ENCODE results near the gene AKTIP. TPM values are rescaled to one million over a fixed set of nuclear protein-coding genes. Genes with fewer than 3 reads are reported as not detected.
A peak's percentile ranks its signal among the peaks of the same experiment; 100 is the strongest.

AKTIP gene
- total RNA-seq, 2 experiments from 2014 or later = 12.4 to 17.9 TPM

- Histone ChIP-seq H3K4me1 (ENCODE audit: insufficient read depth, low read length, poor library complexity, severe bottlenecking) (no peaks in the 10 kb centered on the region), H4K20me1 (ENCODE audit: insufficient read depth, low read length) (no peaks in the 10 kb centered on the region), H3K9me3 (ENCODE audit: low read length) (no peaks in the 10 kb centered on the region), H3K36me3 (ENCODE audit: insufficient read depth, low read length) (no peaks in the 10 kb centered on the region), H3K27ac (ENCODE audit: low read depth, low read length, poor library complexity, severe bottlenecking) (no peak overlapping the region), H3K9me2 (ENCODE audit: insufficient read depth, low read length) (no peaks in the 10 kb centered on the region), H2AFZ (ENCODE audit: low read length) (no peak overlapping the region), H3K4me3 (ENCODE audit: low read depth, low read length, poor library complexity, severe bottlenecking) (no peak overlapping the region), H3K4me2 (ENCODE audit: low read length) (no peak overlapping the region), H3K79me2 (ENCODE audit: insufficient read depth, low read depth, low read length) (no peaks in the 10 kb centered on the region)
- no TSS peak for BruUV-seq (replicated peaks)
- no peak for DNase-seq (ENCODE audit: low spot score)
- TF ChIP-seq EZH2phosphoT487 (IDR thresholded peaks at IDR 0.05; ENCODE audit: borderline replicate concordance, low read depth, low read length) (no peak), CTCF (conservative IDR thresholded peaks at IDR 0.05; ENCODE audit: low read length) (peak; percentile 50)
- POLR2A ChIA-PET = interaction anchor here (0.6 kb wide), 1 partner anchor 43 kb away, joined by 5 read pairs; no protein-coding TSS in a partner anchor
- intact Hi-C loops (cut with micrococcal nuclease; ENCODE audit: unreplicated experiment) = no loop called here
- CTCF ChIA-PET (ENCODE audit: unreplicated experiment) = no interaction called here
Observed at GRCh38 chr16:53546988-53547391, 44.0 kb upstream of the AKTIP start.

- H3K36me3 ChIP-seq (ENCODE audit: insufficient read depth, low read length) = no peaks in the 10 kb centered on the region
- H3K4me3 ChIP-seq (ENCODE audit: low read depth, low read length, poor library complexity, severe bottlenecking) = no peak overlapping the region
- H3K79me2 ChIP-seq (ENCODE audit: insufficient read depth, low read depth, low read length) = no peaks in the 10 kb centered on the region
- no TSS peak for BruUV-seq (replicated peaks)
- no peak for TF ChIP-seq EZH2phosphoT487 (IDR thresholded peaks at IDR 0.05; ENCODE audit: borderline replicate concordance, low read depth, low read length)
- no peak for TF ChIP-seq CTCF (conservative IDR thresholded peaks at IDR 0.05; ENCODE audit: low read length)
- H3K9me3 ChIP-seq (ENCODE audit: low read length) = no peaks in the 10 kb centered on the region
- H3K4me2 ChIP-seq (ENCODE audit: low read length) = no peak overlapping the region
- POLR2A ChIA-PET = interaction anchor here (0.6 kb wide), 1 partner anchor 274 kb away, joined by 3 read pairs; no protein-coding TSS in a partner anchor
- no peak overlapping the region for H3K27ac ChIP-seq (ENCODE audit: low read depth, low read length, poor library complexity, severe bottlenecking)
- no peak for DNase-seq (ENCODE audit: low spot score)
- H2AFZ ChIP-seq (ENCODE audit: low read length) = no peak overlapping the region
- intact Hi-C loops (cut with micrococcal nuclease; ENCODE audit: unreplicated experiment) = no loop called here
- no peaks in the 10 kb centered on the region for H4K20me1 ChIP-seq (ENCODE audit: insufficient read depth, low read length)
- no peaks in the 10 kb centered on the region for H3K9me2 ChIP-seq (ENCODE audit: insufficient read depth, low read length)
- H3K4me1 ChIP-seq (ENCODE audit: insufficient read depth, low read length, poor library complexity, severe bottlenecking) = no peaks in the 10 kb centered on the region
- CTCF ChIA-PET (ENCODE audit: unreplicated experiment) = no interaction called here
Observed at GRCh38 chr16:53545433-53545832, 42.4 kb upstream of the AKTIP start.

- intact Hi-C loops (cut with micrococcal nuclease; ENCODE audit: unreplicated experiment) = no loop called here
- Histone ChIP-seq H3K4me3 (ENCODE audit: low read depth, low read length, poor library complexity, severe bottlenecking) (no peak overlapping the region), H3K4me1 (ENCODE audit: insufficient read depth, low read length, poor library complexity, severe bottlenecking) (no peaks in the 10 kb centered on the region), H3K4me2 (ENCODE audit: low read length) (no peak overlapping the region), H4K20me1 (ENCODE audit: insufficient read depth, low read length) (no peaks in the 10 kb centered on the region), H3K9me2 (ENCODE audit: insufficient read depth, low read length) (no peaks in the 10 kb centered on the region), H3K27ac (ENCODE audit: low read depth, low read length, poor library complexity, severe bottlenecking) (no peak overlapping the region), H2AFZ (ENCODE audit: low read length) (no peak overlapping the region), H3K79me2 (ENCODE audit: insufficient read depth, low read depth, low read length) (no peaks in the 10 kb centered on the region), H3K9me3 (ENCODE audit: low read length) (no peaks in the 10 kb centered on the region), H3K36me3 (ENCODE audit: insufficient read depth, low read length) (no peaks in the 10 kb centered on the region)
- POLR2A ChIA-PET = interaction anchor here (0.6 kb wide), 1 partner anchor 167 kb away, joined by 4 read pairs; no protein-coding TSS in a partner anchor
- no peak for TF ChIP-seq EZH2phosphoT487 (IDR thresholded peaks at IDR 0.05; ENCODE audit: borderline replicate concordance, low read depth, low read length)
- no peak for TF ChIP-seq CTCF (conservative IDR thresholded peaks at IDR 0.05; ENCODE audit: low read length)
- no peak for DNase-seq (ENCODE audit: low spot score)
- no TSS peak for BruUV-seq (replicated peaks)
- CTCF ChIA-PET (ENCODE audit: unreplicated experiment) = no interaction called here
Observed at GRCh38 chr16:53542283-53542682, 39.3 kb upstream of the AKTIP start.

Data from OCI-LY7 (cell line).